KBM-7 (cell line): ENCODE results near the gene TMEM107.
"Not testable (repeated sequence)": the region's sequence is repeated elsewhere in the genome, so short reads cannot be mapped to it uniquely, and the experiment has no call there.

ENCODE experiments used
- DNase-seq: peaks from one replicate; pipeline ENCODE4 v3.0.0-alpha.2; 2015
- in situ Hi-C: fragments of 300-500 bp; cut with MboI; formaldehyde crosslinking; loops from 2 replicates; pipeline ENCODE4 v1.14.3; 2020; ENCODE audit warnings: low sequenced_read_pairs, low pct_unique_long_range_greater_than_20kb, mixed read lengths

The TMEM107 gene

GRCh38 chr17:8176197-8176940, at the start of gene TMEM107:
Gene TMEM107, minus strand, starts transcription at chr17:8176380. Its CDS starts 94 bp downstream, at chr17:8176286.
- peak; percentile 90 for DNase-seq
- in situ Hi-C loops: no loop called here

- in situ Hi-C loops: no loop called here
- no peak for DNase-seq
Observed at GRCh38 chr17:8224891-8225812, 49.0 kb upstream of the TMEM107 start.

- in situ Hi-C loops: no loop called here
- DNase-seq: peak; percentile 85
Observed at GRCh38 chr17:8223356-8224126, 47.4 kb upstream of the TMEM107 start.

GRCh38 chr17:8222630-8223355, 46.6 kb upstream of the TMEM107 start:
- in situ Hi-C loops: no loop called here

GRCh38 chr17:8222380-8222629, 46.1 kb upstream of the TMEM107 start:
- DNase-seq: peak; percentile 89
- in situ Hi-C loops: no loop called here

More at GRCh38 chr17:8222630-8223355, 46.6 kb upstream of the TMEM107 start:
- DNase-seq: peak; percentile 97

- peak; percentile 94 for DNase-seq
- in situ Hi-C loops: no loop called here
Observed at GRCh38 chr17:8221663-8222379, 45.6 kb upstream of the TMEM107 start.

GRCh38 chr17:8220783-8221662, 44.8 kb upstream of the TMEM107 start:
- in situ Hi-C loops: no loop called here
- DNase-seq: peak; percentile 95

- in situ Hi-C loops, DNase-seq: not testable (repeated sequence)
Observed at GRCh38 chr17:8214000-8214399, 37.8 kb upstream of the TMEM107 start.

- no peak for DNase-seq
- in situ Hi-C loops: no loop called here
Observed at GRCh38 chr17:8212312-8213180, 36.4 kb upstream of the TMEM107 start.

GRCh38 chr17:8210761-8211458, 34.7 kb upstream of the TMEM107 start:
- in situ Hi-C loops: no loop called here

GRCh38 chr17:8209907-8210760, 34.0 kb upstream of the TMEM107 start, which contains the start of gene AURKB:
Gene AURKB, minus strand, starts transcription at chr17:8210575. Its CDS starts 351 bp downstream, at chr17:8210224.
- in situ Hi-C loops: no loop called here

More at GRCh38 chr17:8210761-8211458, 34.7 kb upstream of the TMEM107 start:
- no peak for DNase-seq

GRCh38 chr17:8206536-8206935, 30.4 kb upstream of the TMEM107 start:
- no peak for DNase-seq
- in situ Hi-C loops: no loop called here

More at GRCh38 chr17:8209907-8210760, 34.0 kb upstream of the TMEM107 start, which contains the start of gene AURKB:
- peak; percentile 94 for DNase-seq

- in situ Hi-C loops: no loop called here
- no peak for DNase-seq
Observed at GRCh38 chr17:8204761-8205555, 28.8 kb upstream of the TMEM107 start.
